ENCODE results near the gene GALNT16. TPM values are rescaled to one million over a fixed set of nuclear protein-coding genes. Genes with fewer than 3 reads are reported as not detected.

The GALNT16 gene
- total RNA-seq, 4 donors from 2014 or later, result 0.72 to 8.2 (median 2.9) TPM

GRCh38 chr14:69351385-69351784 lies 91.4 kb downstream of the GALNT16 start:
- DNase-seq (ENCODE audit: low spot score in 2 of 2), result no peak
- 44 to 57% methylated on average over 3 of the region's 3 CpGs for WGBS, 2 donors
- TF ChIP-seq, protein P1, sequence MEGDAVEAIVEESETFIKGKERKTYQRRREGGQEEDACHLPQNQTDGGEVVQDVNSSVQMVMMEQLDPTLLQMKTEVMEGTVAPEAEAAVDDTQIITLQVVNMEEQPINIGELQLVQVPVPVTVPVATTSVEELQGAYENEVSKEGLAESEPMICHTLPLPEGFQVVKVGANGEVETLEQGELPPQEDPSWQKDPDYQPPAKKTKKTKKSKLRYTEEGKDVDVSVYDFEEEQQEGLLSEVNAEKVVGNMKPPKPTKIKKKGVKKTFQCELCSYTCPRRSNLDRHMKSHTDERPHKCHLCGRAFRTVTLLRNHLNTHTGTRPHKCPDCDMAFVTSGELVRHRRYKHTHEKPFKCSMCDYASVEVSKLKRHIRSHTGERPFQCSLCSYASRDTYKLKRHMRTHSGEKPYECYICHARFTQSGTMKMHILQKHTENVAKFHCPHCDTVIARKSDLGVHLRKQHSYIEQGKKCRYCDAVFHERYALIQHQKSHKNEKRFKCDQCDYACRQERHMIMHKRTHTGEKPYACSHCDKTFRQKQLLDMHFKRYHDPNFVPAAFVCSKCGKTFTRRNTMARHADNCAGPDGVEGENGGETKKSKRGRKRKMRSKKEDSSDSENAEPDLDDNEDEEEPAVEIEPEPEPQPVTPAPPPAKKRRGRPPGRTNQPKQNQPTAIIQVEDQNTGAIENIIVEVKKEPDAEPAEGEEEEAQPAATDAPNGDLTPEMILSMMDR (IDR thresholded peaks at IDR 0.05), result no peak
- TF ChIP-seq POLR2A (IDR thresholded peaks at IDR 0.05), result no peak
- no peak overlapping the region for H3K4me3 ChIP-seq (ENCODE audit: low read depth, poor library complexity, severe bottlenecking)
- intact Hi-C loops (cut with DNase I; ENCODE audit: low total_unique reads), result no loop called here

DNA sequence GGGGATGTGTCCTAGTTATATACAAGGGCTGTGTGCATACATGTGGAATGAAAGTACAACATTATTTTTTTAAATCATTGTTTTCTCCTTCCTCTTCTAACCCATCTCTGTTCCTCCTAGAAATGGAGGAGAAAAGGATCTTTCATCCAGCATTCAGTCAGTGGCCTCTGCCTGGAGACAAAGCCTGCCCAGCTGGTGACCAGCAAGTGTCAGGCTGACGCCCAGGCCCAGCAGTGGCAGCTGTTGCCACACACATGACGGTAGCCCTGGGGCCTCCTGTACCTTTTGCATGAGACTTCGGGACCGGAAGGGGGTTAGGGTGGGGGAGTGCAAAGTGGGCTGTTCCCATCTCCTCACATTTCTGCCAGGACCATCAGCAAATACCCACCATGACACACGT lies 92.0 kb downstream of the GALNT16 start:
- TF ChIP-seq, protein P1 (IDR thresholded peaks at IDR 0.05), result no peak
- TF ChIP-seq POLR2A (IDR thresholded peaks at IDR 0.05), result no peak
- 78 to 83% methylated on average over 5 of the region's 5 CpGs for WGBS, 2 donors
- no peak overlapping the region for H3K4me3 ChIP-seq (ENCODE audit: low read depth, poor library complexity, severe bottlenecking)
- intact Hi-C loops (cut with DNase I; ENCODE audit: low total_unique reads), result no loop called here
- no peak for DNase-seq (ENCODE audit: low spot score in 2 of 2)

GRCh38 chr14:69353168-69353567 lies 93.2 kb downstream of the GALNT16 start:
- no peak for TF ChIP-seq POLR2A (IDR thresholded peaks at IDR 0.05)
- TF ChIP-seq, protein P1 (IDR thresholded peaks at IDR 0.05), result no peak
- H3K4me3 ChIP-seq (ENCODE audit: low read depth, poor library complexity, severe bottlenecking), result no peak overlapping the region
- intact Hi-C loops (cut with DNase I; ENCODE audit: low total_unique reads), result no loop called here
- no peak for DNase-seq (ENCODE audit: low spot score in 2 of 2)
- WGBS, 2 donors, result 85 to 91% methylated on average over 3 of the region's 3 CpGs

DNA sequence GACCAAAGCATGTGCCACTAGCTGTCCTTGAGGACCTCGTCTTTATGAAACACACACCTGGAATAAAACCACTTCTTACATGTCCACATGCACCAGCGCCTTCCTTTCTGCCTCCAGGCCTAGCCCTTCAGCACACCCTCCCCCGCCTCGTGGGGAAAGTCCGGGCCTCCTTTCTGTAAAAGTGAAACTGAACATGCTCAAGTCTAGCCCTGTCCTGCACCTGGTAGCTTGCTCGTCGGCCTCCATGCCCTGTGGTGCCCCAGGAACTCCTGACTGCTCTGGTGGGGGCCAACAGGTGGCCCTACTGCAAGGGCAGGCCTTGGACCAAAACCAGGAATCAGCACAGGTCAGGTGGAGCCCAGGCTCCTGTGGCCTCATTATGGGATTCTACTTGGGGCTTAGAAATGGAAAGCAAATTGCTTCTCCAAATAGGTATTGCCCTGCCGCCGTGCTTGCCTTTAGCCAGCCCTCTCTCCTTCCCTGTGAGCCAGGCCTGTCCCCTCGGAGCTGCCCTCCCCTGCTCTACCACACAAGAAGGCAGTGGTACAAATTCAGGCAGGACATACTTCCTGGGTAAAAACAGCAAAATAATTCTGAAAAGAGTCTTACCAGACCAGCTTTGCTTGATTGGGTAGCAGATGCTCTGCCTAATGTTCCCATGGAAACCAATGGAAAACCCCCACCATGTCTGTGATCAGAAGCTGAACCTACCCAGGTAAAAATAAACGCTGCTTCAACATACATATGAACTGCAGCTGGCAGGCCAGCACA lies 94.6 kb downstream of the GALNT16 start:
- TF ChIP-seq POLR2A (IDR thresholded peaks at IDR 0.05), result no peak
- TF ChIP-seq, protein P1 (IDR thresholded peaks at IDR 0.05), result no peak
- 52 to 59% methylated on average over 11 of the region's 11 CpGs for WGBS, 2 donors
- intact Hi-C loops (cut with DNase I; ENCODE audit: low total_unique reads), result no loop called here
- DNase-seq (ENCODE audit: low spot score in 2 of 2), result peak in 1 of 2 donors; percentile 82
- no peak overlapping the region for H3K4me3 ChIP-seq (ENCODE audit: low read depth, poor library complexity, severe bottlenecking)

GRCh38 chr14:69355154-69355597 lies 95.2 kb downstream of the GALNT16 start:
- no peak for TF ChIP-seq POLR2A (IDR thresholded peaks at IDR 0.05)
- TF ChIP-seq, protein P1 (IDR thresholded peaks at IDR 0.05), result no peak
- WGBS, 2 donors, result 87 to 92% methylated on average over 6 of the region's 6 CpGs
- peak in 1 of 2 donors; percentile 57 for DNase-seq (ENCODE audit: low spot score in 2 of 2)
- H3K4me3 ChIP-seq (ENCODE audit: low read depth, poor library complexity, severe bottlenecking), result no peak overlapping the region
- intact Hi-C loops (cut with DNase I; ENCODE audit: low total_unique reads), result no loop called here
